Measurements from ENCODE around the gene OASL. TPM values are rescaled to one million over a fixed set of nuclear protein-coding genes. Genes with fewer than 3 reads are reported as not detected.

Gene OASL
- total RNA-seq, 1 donor from 2014 or later, result not detected

DNA sequence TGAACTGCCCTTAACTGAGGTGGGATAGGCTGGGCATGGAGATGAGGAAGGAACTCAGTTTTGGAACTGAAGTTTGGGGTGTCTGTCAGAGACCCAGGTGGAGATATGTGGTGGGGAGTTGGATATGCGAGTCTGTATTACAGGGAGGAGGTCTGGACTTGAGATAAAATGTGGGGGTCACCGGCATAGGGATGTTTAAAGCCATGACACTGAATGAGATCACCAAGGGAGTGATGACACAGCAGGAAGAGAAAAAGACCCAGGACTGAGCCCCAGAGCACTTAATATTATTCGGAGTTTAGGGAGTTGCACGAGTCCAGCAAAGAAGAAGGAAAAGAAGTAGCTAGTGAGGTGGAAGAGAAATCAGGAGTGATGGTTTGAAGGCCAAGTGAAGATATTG is 4.0 kb upstream of the OASL start:
- Mint-ChIP-seq H3K27me3 (ENCODE audit: insufficient read depth, low read depth) (peaks cover 12% of the 10 kb centered on the region), H3K4me3 (no peak overlapping the region), H3K36me3 (no peaks in the 10 kb centered on the region), H3K9me3 (no peaks in the 10 kb centered on the region), H3K4me1 (peaks cover 3% of the 10 kb centered on the region), H3K27ac (no peak overlapping the region)
- Histone ChIP-seq H3K9me3 (ENCODE audit: low read depth) (no peaks in the 10 kb centered on the region), H3K27ac (no peak overlapping the region), H3K9ac (no peak overlapping the region), H3K4me2 (no peak overlapping the region), H3F3A (ENCODE audit: low read depth) (no peaks in the 10 kb centered on the region), H2AFZ (replicated peaks) (no peak overlapping the region), H4K20me1 (ENCODE audit: low read depth) (no peaks in the 10 kb centered on the region), H3K27me3 (peaks cover 7% of the 10 kb centered on the region), H3K4me1 (no peaks in the 10 kb centered on the region), H3K4me3 (no peak overlapping the region), H3K36me3 (no peaks in the 10 kb centered on the region), H3K79me2 (ENCODE audit: low read depth) (no peaks in the 10 kb centered on the region)
- TF ChIP-seq, protein P1, sequence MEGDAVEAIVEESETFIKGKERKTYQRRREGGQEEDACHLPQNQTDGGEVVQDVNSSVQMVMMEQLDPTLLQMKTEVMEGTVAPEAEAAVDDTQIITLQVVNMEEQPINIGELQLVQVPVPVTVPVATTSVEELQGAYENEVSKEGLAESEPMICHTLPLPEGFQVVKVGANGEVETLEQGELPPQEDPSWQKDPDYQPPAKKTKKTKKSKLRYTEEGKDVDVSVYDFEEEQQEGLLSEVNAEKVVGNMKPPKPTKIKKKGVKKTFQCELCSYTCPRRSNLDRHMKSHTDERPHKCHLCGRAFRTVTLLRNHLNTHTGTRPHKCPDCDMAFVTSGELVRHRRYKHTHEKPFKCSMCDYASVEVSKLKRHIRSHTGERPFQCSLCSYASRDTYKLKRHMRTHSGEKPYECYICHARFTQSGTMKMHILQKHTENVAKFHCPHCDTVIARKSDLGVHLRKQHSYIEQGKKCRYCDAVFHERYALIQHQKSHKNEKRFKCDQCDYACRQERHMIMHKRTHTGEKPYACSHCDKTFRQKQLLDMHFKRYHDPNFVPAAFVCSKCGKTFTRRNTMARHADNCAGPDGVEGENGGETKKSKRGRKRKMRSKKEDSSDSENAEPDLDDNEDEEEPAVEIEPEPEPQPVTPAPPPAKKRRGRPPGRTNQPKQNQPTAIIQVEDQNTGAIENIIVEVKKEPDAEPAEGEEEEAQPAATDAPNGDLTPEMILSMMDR (IDR thresholded peaks at IDR 0.05), result no peak
- no peak for TF ChIP-seq EZH2 (IDR thresholded peaks at IDR 0.05)
- TF ChIP-seq EZH2phosphoT487 (IDR thresholded peaks at IDR 0.05), result no peak
- DNase-seq (ENCODE audit: low spot score), result no peak

DNA sequence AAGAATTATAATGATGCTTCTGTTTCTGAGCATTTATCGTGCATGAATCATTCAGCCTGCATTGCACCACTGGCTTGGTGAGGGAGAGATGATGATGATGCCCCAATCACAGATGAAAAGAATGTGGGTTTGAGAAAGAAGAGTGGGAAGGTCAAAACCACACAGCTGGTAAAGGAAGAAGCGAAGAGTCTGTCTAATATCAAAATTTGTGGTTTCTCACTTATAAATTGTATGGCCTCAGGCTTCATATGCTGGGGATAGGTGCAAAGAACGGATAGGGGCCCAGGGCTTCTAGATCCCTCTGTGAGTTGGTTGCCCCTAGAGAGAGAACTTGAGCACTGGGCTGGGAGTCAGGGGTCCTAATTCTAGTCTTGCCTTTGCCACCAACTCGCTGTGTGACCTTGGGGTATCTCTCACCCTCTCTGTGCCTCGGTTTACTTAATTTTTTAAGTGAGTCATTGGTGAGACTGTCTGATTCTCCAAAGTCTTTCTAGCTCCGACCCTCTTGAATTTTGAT is 2.2 kb downstream of the OASL start:
- Histone ChIP-seq H3K27me3 (no peaks in the 10 kb centered on the region), H3K79me2 (ENCODE audit: low read depth) (no peaks in the 10 kb centered on the region), H3K4me1 (no peaks in the 10 kb centered on the region), H2AFZ (replicated peaks) (no peak overlapping the region), H3K27ac (no peak overlapping the region), H3K4me2 (no peak overlapping the region), H3K9ac (no peak overlapping the region), H4K20me1 (ENCODE audit: low read depth) (no peaks in the 10 kb centered on the region), H3K9me3 (ENCODE audit: low read depth) (no peaks in the 10 kb centered on the region), H3K4me3 (no peak overlapping the region), H3K36me3 (no peaks in the 10 kb centered on the region), H3F3A (ENCODE audit: low read depth) (no peaks in the 10 kb centered on the region)
- no peak for TF ChIP-seq EZH2phosphoT487 (IDR thresholded peaks at IDR 0.05)
- Mint-ChIP-seq H3K36me3 (no peaks in the 10 kb centered on the region), H3K9me3 (no peaks in the 10 kb centered on the region), H3K27me3 (ENCODE audit: insufficient read depth, low read depth) (peaks cover 12% of the 10 kb centered on the region), H3K4me1 (peaks cover 5% of the 10 kb centered on the region), H3K4me3 (no peak overlapping the region), H3K27ac (no peak overlapping the region)
- DNase-seq (ENCODE audit: low spot score), result no peak

DNA sequence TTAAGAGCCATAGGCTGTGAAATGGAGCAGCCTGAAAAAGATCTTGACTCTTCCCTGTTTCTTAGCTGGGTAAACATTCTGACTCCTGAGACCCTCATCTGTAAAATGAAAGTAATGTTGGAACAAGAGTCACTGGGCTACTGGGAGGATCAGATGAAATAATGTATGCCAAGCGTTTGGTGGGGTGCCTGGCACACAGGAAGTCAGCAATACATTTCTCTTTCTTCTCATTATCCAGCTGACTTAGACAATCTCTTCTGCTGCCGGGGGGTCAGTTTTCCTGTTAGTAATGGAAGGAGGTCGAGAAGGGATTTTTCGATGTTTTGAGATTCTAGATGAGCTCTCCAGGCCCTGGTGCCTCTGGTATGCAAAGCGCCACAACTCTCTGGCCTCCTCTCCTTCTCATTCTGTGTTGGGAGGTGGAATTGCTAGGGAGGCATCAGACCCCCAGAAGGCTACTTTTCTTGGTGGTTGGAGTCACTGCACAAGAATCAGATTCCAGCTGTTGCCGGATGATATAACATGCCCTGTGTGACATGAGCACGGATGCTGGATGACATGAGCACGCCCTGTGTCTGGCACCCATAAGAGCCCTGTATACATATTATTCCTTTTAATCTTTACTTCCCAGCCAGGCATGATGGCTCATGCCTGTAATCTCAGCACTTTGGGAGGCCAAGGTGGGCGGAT is 4.3 kb downstream of the OASL start:
- no peaks in the 10 kb centered on the region for H3K4me1 ChIP-seq
- Mint-ChIP-seq H3K27ac (no peak overlapping the region), H3K9me3 (no peaks in the 10 kb centered on the region), H3K27me3 (ENCODE audit: insufficient read depth, low read depth) (peaks cover 11% of the 10 kb centered on the region), H3K36me3 (no peaks in the 10 kb centered on the region), H3K4me3 (no peak overlapping the region), H3K4me1 (peaks cover 5% of the 10 kb centered on the region)
- DNase-seq (ENCODE audit: low spot score), result no peak
- no peaks in the 10 kb centered on the region for H3K9me3 ChIP-seq (ENCODE audit: low read depth)
- TF ChIP-seq, protein P1 (IDR thresholded peaks at IDR 0.05), result no peak
- TF ChIP-seq EZH2phosphoT487 (IDR thresholded peaks at IDR 0.05), result no peak
- no peak for TF ChIP-seq EZH2 (IDR thresholded peaks at IDR 0.05)
- H3K4me3 ChIP-seq, result no peak overlapping the region
- no peaks in the 10 kb centered on the region for H3K36me3 ChIP-seq
- H3K9ac ChIP-seq, result no peak overlapping the region
- no peaks in the 10 kb centered on the region for H4K20me1 ChIP-seq (ENCODE audit: low read depth)
- no peak overlapping the region for H3K4me2 ChIP-seq
- no peak overlapping the region for H3K27ac ChIP-seq
- no peaks in the 10 kb centered on the region for H3K79me2 ChIP-seq (ENCODE audit: low read depth)
- no peaks in the 10 kb centered on the region for H3F3A ChIP-seq (ENCODE audit: low read depth)
- no peak overlapping the region for H2AFZ ChIP-seq (replicated peaks)
- no peaks in the 10 kb centered on the region for H3K27me3 ChIP-seq

DNA sequence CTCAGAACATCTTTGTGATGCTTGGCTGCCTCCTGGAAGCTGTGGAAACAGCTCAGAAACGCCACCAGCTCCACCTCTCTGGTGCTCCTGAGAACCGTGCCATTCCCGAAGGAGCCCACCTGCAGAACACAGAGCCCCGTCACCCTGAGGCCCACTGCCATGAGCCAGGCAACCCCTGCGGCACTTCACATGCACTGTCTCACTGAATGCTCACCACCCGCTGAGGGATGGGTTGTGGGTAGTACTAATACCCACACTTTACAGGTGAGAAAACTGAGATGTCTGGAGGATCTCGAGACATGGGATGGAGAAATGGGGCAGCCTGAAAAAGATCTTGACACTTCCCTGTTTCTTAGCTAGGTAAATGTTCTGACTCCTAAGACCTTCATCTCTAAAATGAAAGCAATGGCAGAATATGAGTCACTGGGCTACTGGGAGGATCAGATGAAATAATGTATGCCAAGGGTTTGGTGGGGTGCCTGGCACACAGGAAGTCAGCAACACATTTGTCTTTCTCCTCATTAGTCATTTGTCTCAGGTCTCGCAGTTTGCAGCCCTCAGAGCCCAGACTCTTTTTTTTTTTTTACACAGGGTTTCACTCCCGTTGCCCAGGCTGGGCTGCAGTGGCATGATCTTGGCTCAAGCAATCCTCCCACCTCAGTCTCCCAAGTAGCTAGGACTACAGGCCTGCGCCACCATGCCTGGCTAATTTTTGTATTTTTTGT is 5.3 kb downstream of the OASL start:
- Histone ChIP-seq H3K27me3 (no peaks in the 10 kb centered on the region), H3F3A (ENCODE audit: low read depth) (no peaks in the 10 kb centered on the region), H3K4me2 (no peak overlapping the region), H3K4me1 (no peaks in the 10 kb centered on the region), H3K9me3 (ENCODE audit: low read depth) (no peaks in the 10 kb centered on the region), H3K27ac (no peak overlapping the region), H4K20me1 (ENCODE audit: low read depth) (no peaks in the 10 kb centered on the region), H3K9ac (no peak overlapping the region), H3K4me3 (no peak overlapping the region), H2AFZ (replicated peaks) (no peak overlapping the region), H3K36me3 (no peaks in the 10 kb centered on the region), H3K79me2 (ENCODE audit: low read depth) (no peaks in the 10 kb centered on the region)
- H3K27me3 Mint-ChIP-seq (ENCODE audit: insufficient read depth, low read depth), result peaks cover 11% of the 10 kb centered on the region
- no peaks in the 10 kb centered on the region for H3K9me3 Mint-ChIP-seq
- H3K36me3 Mint-ChIP-seq, result no peaks in the 10 kb centered on the region
- H3K27ac Mint-ChIP-seq, result no peak overlapping the region
- H3K4me1 Mint-ChIP-seq, result peaks cover 5% of the 10 kb centered on the region
- no peak for DNase-seq (ENCODE audit: low spot score)
- TF ChIP-seq EZH2phosphoT487 (IDR thresholded peaks at IDR 0.05) (no peak), EZH2 (IDR thresholded peaks at IDR 0.05) (no peak)
- TF ChIP-seq, protein P1 (IDR thresholded peaks at IDR 0.05), result no peak
- no peak overlapping the region for H3K4me3 Mint-ChIP-seq
